CD4-positive, alpha-beta T cell (primary cell): ENCODE data around the gene DCUN1D1. TPM values are rescaled to one million over a fixed set of nuclear protein-coding genes. Genes with fewer than 3 reads are reported as not detected.

Source experiments
- ATAC-seq: fragments of 200-7000 bp; cut with Tn5 transposase; one replicate; pipeline ENCODE4 v1.10.0; 2022; ENCODE audit warnings: mild to moderate bottlenecking; ENCODE audit not compliant: poor library complexity
- CTCF ChIA-PET: fragments of 350-600 bp; sonication (Branson Sonifier 250); formaldehyde crosslinking; loops from one replicate; lab custom pipeline; 2021; ENCODE audit warnings: antibody characterized with exemption, inconsistent platforms; lab: Charles Lee
- POLR2A ChIA-PET: fragments of 350-600 bp; sonication (Branson Sonifier 250); formaldehyde crosslinking; loops from one replicate; lab custom pipeline; 2021; ENCODE audit warnings: antibody characterized with exemption, inconsistent platforms; lab: Charles Lee
- DNase-seq, 14 experiments: peaks; one replicate each; pipeline ENCODE4 v3.0.0-alpha.2; 2013 to 2020; ENCODE audit warnings: mixed read lengths in 2 of 14
- H3K27ac ChIP-seq, 2 donors: one replicate each; pipeline versions ENCODE4 v1.5.1 to v1.7.0; 2013; ENCODE audit warnings: low read length in 2 of 2, low read depth in 1 of 2, mild to moderate bottlenecking in 1 of 2
- H3K27me3 ChIP-seq, 2 experiments: 1 replicate in 1 of 2; 2 replicates in 1 of 2; pipeline versions ENCODE4 v1.6.1 to v1.7.0; 2013; ENCODE audit warnings: low read length in 2 of 2, control low read depth in 1 of 2, mild to moderate bottlenecking in 1 of 2, moderate library complexity in 1 of 2; ENCODE audit not compliant: insufficient read depth in 2 of 2, control insufficient read depth in 1 of 2
- H3K36me3 ChIP-seq: one replicate; pipeline ENCODE4 v1.6.1; 2013; ENCODE audit warnings: low read length, control low read depth; ENCODE audit not compliant: insufficient read depth
- H3K4me1 ChIP-seq: one replicate; pipeline ENCODE4 v1.6.1; 2013; ENCODE audit warnings: low read length, control low read depth; ENCODE audit not compliant: insufficient read depth
- H3K4me3 ChIP-seq: one replicate; pipeline ENCODE4 v1.5.1; 2013; ENCODE audit warnings: mild to moderate bottlenecking, low read length, moderate library complexity
- H3K9me3 ChIP-seq, 2 experiments: 1 replicate in 1 of 2; 2 replicates in 1 of 2; pipeline versions ENCODE4 v1.6.1 to v1.7.0; 2013; ENCODE audit warnings: low read length in 2 of 2, mild to moderate bottlenecking in 2 of 2, control low read depth in 1 of 2, moderate library complexity in 1 of 2; ENCODE audit not compliant: control insufficient read depth in 1 of 2, insufficient read depth in 1 of 2
- H3K27ac Mint-ChIP-seq: one replicate; pipeline ENCODE4 v1.8.0; 2020; ENCODE audit warnings: mixed read lengths
- H3K27me3 Mint-ChIP-seq: one replicate; pipeline ENCODE4 v1.8.0; 2021; ENCODE audit warnings: mixed read lengths
- H3K36me3 Mint-ChIP-seq: one replicate; pipeline ENCODE4 v1.8.0; 2021; ENCODE audit warnings: low read depth, mixed read lengths
- H3K4me1 Mint-ChIP-seq: one replicate; pipeline ENCODE4 v1.8.0; 2021; ENCODE audit warnings: low read depth, mixed read lengths
- H3K4me3 Mint-ChIP-seq: one replicate; pipeline ENCODE4 v1.8.0; 2020; ENCODE audit warnings: mild to moderate bottlenecking, mixed read lengths
- H3K9me3 Mint-ChIP-seq: one replicate; pipeline ENCODE4 v1.8.0; 2020; ENCODE audit warnings: mixed read lengths
- CTCF ChIP-seq: fragments of 200-600 bp; IDR thresholded peaks from one replicate; pipeline ENCODE4 v1.8.0; 2022; ENCODE audit warnings: antibody characterized with exemption, mild to moderate bottlenecking
- intact Hi-C, 2 experiments: fragments of 100-400 bp; cut with DNase I in 1 of 2; cut with micrococcal nuclease in 1 of 2; formaldehyde crosslinking; loops; one replicate each; pipeline versions ENCODE4 v1.15.1 to v1.9.0; 2023 to 2025; cut with DNase I, micrococcal nuclease
- total RNA-seq, 174 experiments: library from RNA in 2 of 174; stranded (reverse) in 2 of 174; gene quantifications; one replicate each; pipeline ENCODE4 v1.2.3 and lab custom pipeline; 2021 to 2026

DCUN1D1 gene
- total RNA-seq, 2 experiments from 2014 or later = 35.4 to 38.9 TPM

- H3K4me1 Mint-ChIP-seq = peaks cover 5% of the 10 kb centered on the region
- Histone ChIP-seq H3K36me3 (peaks cover 60% of the 10 kb centered on the region), H3K9me3 (no peaks in the 10 kb centered on the region), H3K4me3 (no peak overlapping the region), H3K4me1 (no peaks in the 10 kb centered on the region), H3K27ac (no peak overlapping the region), H3K27me3 (no peaks in the 10 kb centered on the region)
- TF ChIP-seq CTCF = no peak
- H3K36me3 Mint-ChIP-seq = peaks cover 95% of the 10 kb centered on the region
- H3K4me3 Mint-ChIP-seq = no peak overlapping the region
- H3K27ac Mint-ChIP-seq = no peak overlapping the region
- DNase-seq = no peak
- no peaks in the 10 kb centered on the region for H3K27me3 Mint-ChIP-seq
- intact Hi-C loops = no loop called here
- POLR2A ChIA-PET = no interaction called here
- CTCF ChIA-PET = no interaction called here
- no peaks in the 10 kb centered on the region for H3K9me3 Mint-ChIP-seq
- ATAC-seq = no peak
Observed at GRCh38 chr3:182889948-182890629, 90.2 kb downstream of the DCUN1D1 start.

Other genes starting within 250 kb of the DCUN1D1 start
- 100 to 1,000 TPM; 139 to 143 TPM for gene ATP11B, start 187.0 kb downstream of the DCUN1D1 start, total RNA-seq
- 10 to 100 TPM; 16.4 to 16.7 TPM for gene MCCC1, start 119.0 kb upstream of the DCUN1D1 start, total RNA-seq
- 1 to 10 TPM; 1.9 to 3.4 TPM for gene LAMP3, start 182.2 kb upstream of the DCUN1D1 start, total RNA-seq